GM10248 (cell line): ENCODE data around the gene SSBP2.

Experiments used
- CTCF ChIA-PET: fragments of 300-600 bp; sonication (Branson Sonifier 250); formaldehyde crosslinking; extraction: SDS; loops from one replicate; lab custom pipeline; 2021; ENCODE audit warnings: antibody characterized with exemption; lab: Yijun Ruan, JAX
- POLR2A ChIA-PET: fragments of 350-650 bp; sonication (Branson Sonifier 250); formaldehyde crosslinking; extraction: SDS; loops from one replicate; lab custom pipeline; 2020; ENCODE audit warnings: antibody characterized with exemption; lab: Yijun Ruan, JAX
- DNase-seq: peaks from one replicate; pipeline ENCODE4 v3.0.0; 2012; ENCODE audit errors: extremely low spot score
- TF ChIP-seq, protein P1 (sequence below): IDR thresholded peaks from 2 replicates; pipeline ENCODE4 v1.5.1; 2012; ENCODE audit warnings: mild to moderate bottlenecking, low read depth; ENCODE audit errors: extremely low read depth, missing control alignments, control extremely low read depth

Gene SSBP2

DNA sequence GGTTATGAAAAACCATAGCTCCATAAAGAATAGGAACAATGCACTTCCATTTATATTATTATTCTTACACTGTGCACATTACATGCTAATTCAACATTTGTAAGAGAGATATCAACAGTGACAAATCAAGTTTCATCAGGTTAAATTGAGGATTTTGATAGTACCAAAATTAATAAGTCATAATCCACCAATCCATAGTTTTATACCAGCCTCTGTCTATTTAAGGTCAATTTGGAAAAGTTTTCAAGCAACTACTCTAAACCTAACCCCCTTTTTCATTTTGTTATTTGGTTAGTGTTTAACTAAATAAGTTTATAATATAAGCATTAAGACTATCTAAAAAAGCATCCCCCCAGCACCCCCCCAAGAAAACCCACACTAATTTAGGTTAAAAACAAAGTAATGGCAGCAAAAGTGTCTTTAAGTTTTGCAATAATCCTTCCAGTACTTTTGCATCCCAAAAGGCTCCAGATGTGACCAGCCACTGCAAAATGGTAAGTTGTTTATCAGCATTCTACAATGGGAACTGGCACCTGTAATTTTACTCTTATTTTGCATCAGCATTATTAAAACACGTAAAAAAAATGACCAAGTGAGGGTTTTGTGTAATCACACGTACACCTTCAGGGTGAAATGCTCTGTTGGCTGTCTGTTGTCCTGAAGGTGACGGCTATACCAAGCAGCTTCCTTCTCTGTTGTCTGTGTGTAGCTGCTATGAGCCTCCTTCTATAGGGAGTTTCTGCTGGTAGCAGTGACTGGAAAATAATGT lies 36.8 kb upstream of the SSBP2 start:
- POLR2A ChIA-PET, result no interaction called here
- TF ChIP-seq, protein P1, sequence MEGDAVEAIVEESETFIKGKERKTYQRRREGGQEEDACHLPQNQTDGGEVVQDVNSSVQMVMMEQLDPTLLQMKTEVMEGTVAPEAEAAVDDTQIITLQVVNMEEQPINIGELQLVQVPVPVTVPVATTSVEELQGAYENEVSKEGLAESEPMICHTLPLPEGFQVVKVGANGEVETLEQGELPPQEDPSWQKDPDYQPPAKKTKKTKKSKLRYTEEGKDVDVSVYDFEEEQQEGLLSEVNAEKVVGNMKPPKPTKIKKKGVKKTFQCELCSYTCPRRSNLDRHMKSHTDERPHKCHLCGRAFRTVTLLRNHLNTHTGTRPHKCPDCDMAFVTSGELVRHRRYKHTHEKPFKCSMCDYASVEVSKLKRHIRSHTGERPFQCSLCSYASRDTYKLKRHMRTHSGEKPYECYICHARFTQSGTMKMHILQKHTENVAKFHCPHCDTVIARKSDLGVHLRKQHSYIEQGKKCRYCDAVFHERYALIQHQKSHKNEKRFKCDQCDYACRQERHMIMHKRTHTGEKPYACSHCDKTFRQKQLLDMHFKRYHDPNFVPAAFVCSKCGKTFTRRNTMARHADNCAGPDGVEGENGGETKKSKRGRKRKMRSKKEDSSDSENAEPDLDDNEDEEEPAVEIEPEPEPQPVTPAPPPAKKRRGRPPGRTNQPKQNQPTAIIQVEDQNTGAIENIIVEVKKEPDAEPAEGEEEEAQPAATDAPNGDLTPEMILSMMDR, result no peak
- no peak for DNase-seq
- CTCF ChIA-PET, result interaction anchor here (0.9 to 2.5 kb wide), 4 partner anchors 7 to 51 kb away, joined by 3 to 8 read pairs (median 4); no protein-coding TSS in a partner anchor

- ChIA-PET CTCF (interaction anchor here (0.6 to 2.5 kb wide), 2 partner anchors 8 to 25 kb away, joined by 3 to 8 read pairs; no protein-coding TSS in a partner anchor), POLR2A (no interaction called here)
- TF ChIP-seq, protein P1, result no peak
- DNase-seq, result no peak
Measured at GRCh38 chr5:81786991-81787390, 36.1 kb upstream of the SSBP2 start.

DNA sequence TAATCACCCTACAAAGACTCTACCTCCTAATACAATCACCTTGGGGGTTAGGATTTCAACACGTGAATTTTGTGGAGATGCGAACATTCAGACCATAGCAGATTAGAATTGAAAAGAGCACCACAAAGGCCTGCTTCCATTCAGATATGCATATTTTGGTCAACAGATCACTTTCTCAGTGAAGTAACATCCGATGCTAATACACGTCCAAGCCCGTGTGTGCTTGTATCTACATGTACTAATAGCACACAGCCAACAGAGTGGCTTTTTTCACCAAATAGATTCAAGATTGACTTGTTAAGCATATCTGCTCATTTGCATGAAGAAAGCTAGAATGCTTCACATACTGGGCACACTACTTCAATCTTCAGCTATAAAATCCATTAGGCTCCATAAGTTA lies 35.6 kb upstream of the SSBP2 start:
- ChIA-PET CTCF (interaction anchor here (0.6 to 2.6 kb wide), 3 partner anchors 9 to 25 kb away, joined by 3 to 8 read pairs (median 7); no protein-coding TSS in a partner anchor), POLR2A (no interaction called here)
- TF ChIP-seq, protein P1, result no peak
- DNase-seq, result no peak

DNA sequence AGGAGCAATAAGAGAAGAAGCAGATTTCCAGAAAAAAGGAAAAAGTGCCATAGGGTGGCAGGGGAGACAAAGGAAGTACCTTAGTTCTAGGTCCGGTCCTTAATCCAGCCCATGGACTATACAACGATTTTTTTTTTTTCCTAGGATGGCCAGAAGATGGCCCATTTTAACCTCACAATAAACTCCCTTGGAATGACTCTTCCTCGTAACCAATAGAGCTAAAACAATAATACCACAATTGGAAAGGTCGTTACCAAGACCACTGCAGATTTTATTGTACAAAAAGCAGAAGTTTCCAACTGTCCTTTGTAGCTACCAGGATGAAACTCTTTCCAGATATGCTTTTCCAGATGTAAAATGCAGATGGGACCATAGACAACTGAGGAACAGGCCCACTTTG lies 34.4 kb upstream of the SSBP2 start:
- ChIA-PET CTCF (interaction anchor here (2.5 to 2.6 kb wide), 2 partner anchors 10 to 19 kb away, joined by 7 to 8 read pairs; no protein-coding TSS in a partner anchor), POLR2A (no interaction called here)
- DNase-seq, result no peak
- TF ChIP-seq, protein P1, result no peak

DNA sequence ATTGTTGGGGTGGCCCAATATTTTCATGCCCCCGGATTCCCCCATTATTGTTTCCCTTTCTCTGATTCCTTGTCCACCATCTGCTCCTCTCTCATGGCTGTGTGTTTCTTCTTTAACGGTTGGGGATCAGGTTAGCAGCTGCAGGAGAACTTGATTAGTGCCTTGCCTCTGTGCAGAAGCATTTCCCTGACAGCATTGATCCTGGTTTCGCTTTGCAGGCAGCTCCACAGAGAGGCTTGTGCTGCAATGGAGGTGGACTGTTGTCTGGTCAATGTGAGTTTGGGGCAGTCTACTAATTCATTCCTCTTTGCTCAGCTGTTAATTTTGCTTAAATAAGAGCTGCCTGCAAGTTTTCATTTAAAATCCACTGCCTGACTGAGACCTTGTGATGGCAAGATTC lies 32.5 kb upstream of the SSBP2 start:
- DNase-seq, result no peak
- TF ChIP-seq, protein P1, result no peak
- ChIA-PET POLR2A (no interaction called here), CTCF (interaction anchor here (0.8 kb wide), 1 partner anchor 11 kb away, joined by 4 read pairs; no protein-coding TSS in a partner anchor)

DNA sequence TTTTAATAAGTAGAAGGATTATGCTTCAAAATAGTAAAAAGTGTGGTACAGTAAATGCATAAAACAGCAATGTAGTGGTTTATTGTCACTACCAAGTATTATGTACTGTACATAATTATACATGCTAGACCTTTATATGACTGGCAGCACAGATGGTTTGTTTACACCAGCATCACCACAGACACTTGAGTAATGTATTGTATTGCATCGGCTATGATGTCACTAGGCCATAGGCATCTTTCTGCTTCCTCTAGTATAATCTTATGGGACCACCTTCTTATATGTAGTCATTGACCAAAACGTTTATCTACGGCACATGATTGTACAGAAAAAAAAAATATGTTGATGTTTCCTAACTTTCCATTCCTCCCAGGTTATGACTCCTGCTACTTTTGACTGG lies 31.9 kb upstream of the SSBP2 start:
- TF ChIP-seq, protein P1, result no peak
- ChIA-PET POLR2A (no interaction called here), CTCF (interaction anchor here (0.7 to 1.2 kb wide), 3 partner anchors 21 to 196 kb away, joined by 3 read pairs; no protein-coding TSS in a partner anchor)
- no peak for DNase-seq
